ENCODE measurements around the gene CDKAL1.

Gene CDKAL1

DNA sequence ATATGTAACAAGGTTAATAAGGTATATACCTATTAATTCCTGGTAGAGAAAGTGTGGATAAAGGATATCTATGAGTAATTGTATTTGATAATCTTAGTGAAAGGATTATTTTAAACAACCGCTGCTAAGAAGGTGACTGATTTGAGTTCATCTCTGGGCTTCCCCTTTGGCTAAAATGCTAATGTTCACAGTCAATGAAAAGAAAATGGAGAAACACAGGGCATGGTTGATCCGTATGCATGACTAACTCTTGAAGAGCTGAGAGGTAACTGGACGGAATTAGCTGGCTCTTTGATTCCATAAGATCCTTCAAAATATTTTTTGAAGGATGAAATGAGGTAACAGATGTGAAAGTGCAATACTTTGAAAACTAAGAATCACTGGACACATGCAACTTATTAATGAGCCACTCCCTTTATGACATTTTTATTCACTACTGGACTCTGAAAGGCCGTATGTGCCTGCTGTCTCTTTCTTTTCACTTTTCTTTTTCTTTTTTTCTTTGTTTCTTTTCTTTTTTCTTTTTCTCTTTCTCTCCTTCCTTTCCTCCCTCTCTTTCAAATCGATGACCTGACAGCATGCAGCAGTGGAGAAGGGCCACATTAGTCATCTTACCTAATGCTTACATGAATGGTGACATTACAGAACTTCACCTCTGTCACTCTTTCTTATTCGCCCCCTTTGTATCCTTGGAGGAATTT lies 464.6 kb downstream of the CDKAL1 start:
- no peaks in the 10 kb centered on the region for H3K79me2 ChIP-seq (ENCODE audit: insufficient read depth, low read length)
- H4K20me1 ChIP-seq (ENCODE audit: insufficient read depth, low read length), result no peaks in the 10 kb centered on the region
- H3K27ac ChIP-seq (ENCODE audit: low read length), result no peak overlapping the region
- ATAC-seq (ENCODE audit: insufficient read depth, low read depth) (no peak), DNase-seq (no peak)
- H3K4me1 ChIP-seq (ENCODE audit: insufficient read depth, low read length), result peaks cover 24% of the 10 kb centered on the region
- no peak for TF ChIP-seq EZH2 (IDR thresholded peaks at IDR 0.05; ENCODE audit: borderline replicate concordance, low read depth, low read length, severe bottlenecking)
- TF ChIP-seq, protein P1, sequence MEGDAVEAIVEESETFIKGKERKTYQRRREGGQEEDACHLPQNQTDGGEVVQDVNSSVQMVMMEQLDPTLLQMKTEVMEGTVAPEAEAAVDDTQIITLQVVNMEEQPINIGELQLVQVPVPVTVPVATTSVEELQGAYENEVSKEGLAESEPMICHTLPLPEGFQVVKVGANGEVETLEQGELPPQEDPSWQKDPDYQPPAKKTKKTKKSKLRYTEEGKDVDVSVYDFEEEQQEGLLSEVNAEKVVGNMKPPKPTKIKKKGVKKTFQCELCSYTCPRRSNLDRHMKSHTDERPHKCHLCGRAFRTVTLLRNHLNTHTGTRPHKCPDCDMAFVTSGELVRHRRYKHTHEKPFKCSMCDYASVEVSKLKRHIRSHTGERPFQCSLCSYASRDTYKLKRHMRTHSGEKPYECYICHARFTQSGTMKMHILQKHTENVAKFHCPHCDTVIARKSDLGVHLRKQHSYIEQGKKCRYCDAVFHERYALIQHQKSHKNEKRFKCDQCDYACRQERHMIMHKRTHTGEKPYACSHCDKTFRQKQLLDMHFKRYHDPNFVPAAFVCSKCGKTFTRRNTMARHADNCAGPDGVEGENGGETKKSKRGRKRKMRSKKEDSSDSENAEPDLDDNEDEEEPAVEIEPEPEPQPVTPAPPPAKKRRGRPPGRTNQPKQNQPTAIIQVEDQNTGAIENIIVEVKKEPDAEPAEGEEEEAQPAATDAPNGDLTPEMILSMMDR (IDR thresholded peaks at IDR 0.05; ENCODE audit: borderline replicate concordance, extremely low read depth, low read length, poor library complexity, severe bottlenecking), result no peak
- H3K4me2 ChIP-seq (ENCODE audit: insufficient read depth, low read length), result no peak overlapping the region
- no peak overlapping the region for H3K4me3 ChIP-seq (ENCODE audit: low read depth in 1 of 2, low read length in 2 of 2)
- no peak overlapping the region for H3K9ac ChIP-seq (ENCODE audit: low read depth, low read length)
- H3K36me3 ChIP-seq (ENCODE audit: insufficient read depth, low read length), result peaks cover 3% of the 10 kb centered on the region; the same call in 1 of the 2 replicates
- H3K27me3 ChIP-seq (ENCODE audit: insufficient read depth, low read length, poor library complexity), result no peaks in the 10 kb centered on the region
- no peak overlapping the region for H2AFZ ChIP-seq (ENCODE audit: low read depth, low read length)
- no peaks in the 10 kb centered on the region for H3K9me3 ChIP-seq (ENCODE audit: insufficient read depth, low read length, severe bottlenecking)

DNA sequence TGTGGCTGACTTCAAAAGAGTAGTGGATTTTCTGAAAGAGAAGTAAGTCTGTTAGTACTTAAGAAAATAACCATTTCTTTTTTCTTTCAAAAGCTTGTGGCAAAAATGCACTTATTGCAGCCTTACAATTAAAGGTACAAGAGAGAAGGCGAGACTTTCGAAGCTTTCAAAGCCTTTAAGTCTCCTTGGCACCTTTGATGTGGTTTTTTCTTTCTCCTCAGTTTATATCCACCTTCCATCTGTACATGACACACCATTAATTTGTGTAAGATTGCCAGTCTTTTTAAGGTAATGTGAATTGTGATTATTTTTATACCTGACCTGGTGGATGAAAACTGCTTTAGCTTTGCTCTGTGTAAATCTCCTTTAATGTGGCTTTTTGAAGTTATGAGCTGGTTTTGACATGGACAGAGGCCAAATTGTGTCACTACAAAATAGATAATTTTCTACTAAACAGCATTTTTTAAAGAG lies 466.1 kb downstream of the CDKAL1 start:
- H3K79me2 ChIP-seq (ENCODE audit: insufficient read depth, low read length), result no peaks in the 10 kb centered on the region
- TF ChIP-seq, protein P1 (IDR thresholded peaks at IDR 0.05; ENCODE audit: borderline replicate concordance, extremely low read depth, low read length, poor library complexity, severe bottlenecking), result no peak
- TF ChIP-seq EZH2 (IDR thresholded peaks at IDR 0.05; ENCODE audit: borderline replicate concordance, low read depth, low read length, severe bottlenecking), result no peak
- H2AFZ ChIP-seq (ENCODE audit: low read depth, low read length), result no peak overlapping the region
- H3K9ac ChIP-seq (ENCODE audit: low read depth, low read length), result no peak overlapping the region
- H3K4me2 ChIP-seq (ENCODE audit: insufficient read depth, low read length), result no peak overlapping the region
- peaks cover 24% of the 10 kb centered on the region for H3K4me1 ChIP-seq (ENCODE audit: insufficient read depth, low read length)
- no peaks in the 10 kb centered on the region for H3K27me3 ChIP-seq (ENCODE audit: insufficient read depth, low read length, poor library complexity)
- no peak overlapping the region for H3K4me3 ChIP-seq (ENCODE audit: low read depth in 1 of 2, low read length in 2 of 2)
- 0 out of 2 replicates have a peak overlapping the region, but pooled peaks have one; percentile 5 for H3K27ac ChIP-seq (ENCODE audit: low read length)
- peak; percentile 96 for ATAC-seq (ENCODE audit: insufficient read depth, low read depth)
- no peaks in the 10 kb centered on the region for H3K9me3 ChIP-seq (ENCODE audit: insufficient read depth, low read length, severe bottlenecking)
- no peak for DNase-seq
- H3K36me3 ChIP-seq (ENCODE audit: insufficient read depth, low read length), result peaks cover 3% of the 10 kb centered on the region; the same call in 1 of the 2 replicates
- H4K20me1 ChIP-seq (ENCODE audit: insufficient read depth, low read length), result no peaks in the 10 kb centered on the region

DNA sequence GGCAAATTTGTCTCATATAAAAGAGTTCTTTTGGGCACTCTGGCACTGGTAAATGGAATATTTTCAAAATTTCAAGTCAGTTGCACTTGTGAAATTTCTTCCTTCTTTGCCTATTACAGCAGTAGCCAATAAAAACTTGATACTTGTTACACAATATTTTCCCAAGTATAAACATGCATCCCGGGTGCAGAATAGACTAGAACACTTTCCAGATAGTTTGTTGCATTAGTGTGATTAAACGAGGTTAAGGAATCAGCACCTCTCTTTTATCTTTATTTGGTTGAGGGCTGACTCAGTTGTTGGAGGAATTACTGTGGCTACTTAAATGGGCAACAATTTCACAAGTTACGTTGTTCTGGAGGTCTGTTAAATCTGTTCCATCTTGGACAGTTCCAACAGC lies 467.5 kb downstream of the CDKAL1 start:
- ATAC-seq (ENCODE audit: insufficient read depth, low read depth), result no peak
- DNase-seq, result no peak
- Histone ChIP-seq H2AFZ (ENCODE audit: low read depth, low read length) (no peak overlapping the region), H3K79me2 (ENCODE audit: insufficient read depth, low read length) (no peaks in the 10 kb centered on the region), H3K4me1 (ENCODE audit: insufficient read depth, low read length) (peaks cover 24% of the 10 kb centered on the region), H3K27me3 (ENCODE audit: insufficient read depth, low read length, poor library complexity) (no peaks in the 10 kb centered on the region), H3K4me2 (ENCODE audit: insufficient read depth, low read length) (no peak overlapping the region), H3K36me3 (ENCODE audit: insufficient read depth, low read length) (peaks cover 3% of the 10 kb centered on the region; the same call in 1 of the 2 replicates), H3K9ac (ENCODE audit: low read depth, low read length) (no peak overlapping the region), H3K9me3 (ENCODE audit: insufficient read depth, low read length, severe bottlenecking) (no peaks in the 10 kb centered on the region), H3K4me3 (ENCODE audit: low read depth in 1 of 2, low read length in 2 of 2) (no peak overlapping the region), H3K27ac (ENCODE audit: low read length) (no peak overlapping the region), H4K20me1 (ENCODE audit: insufficient read depth, low read length) (no peaks in the 10 kb centered on the region)
- TF ChIP-seq EZH2 (IDR thresholded peaks at IDR 0.05; ENCODE audit: borderline replicate concordance, low read depth, low read length, severe bottlenecking), result no peak
- TF ChIP-seq, protein P1 (IDR thresholded peaks at IDR 0.05; ENCODE audit: borderline replicate concordance, extremely low read depth, low read length, poor library complexity, severe bottlenecking), result no peak

Data from DND-41 (cell line).